ENCODE results near the gene DSCAML1. TPM values are rescaled to one million over a fixed set of nuclear protein-coding genes. Genes with fewer than 3 reads are reported as not detected.

Gene DSCAML1
- polyA plus RNA-seq, 3 donors = 0.13 to 0.46 (median 0.34) TPM

GRCh38 chr11:117520201-117520600 lies 276.8 kb downstream of the DSCAML1 start:
- H3K27ac ChIP-seq (ENCODE audit: low read depth, low read length) = no peak overlapping the region
- WGBS, 3 donors = 76 to 82% (median 79%) methylated on average over 3 of the region's 3 CpGs

DNA sequence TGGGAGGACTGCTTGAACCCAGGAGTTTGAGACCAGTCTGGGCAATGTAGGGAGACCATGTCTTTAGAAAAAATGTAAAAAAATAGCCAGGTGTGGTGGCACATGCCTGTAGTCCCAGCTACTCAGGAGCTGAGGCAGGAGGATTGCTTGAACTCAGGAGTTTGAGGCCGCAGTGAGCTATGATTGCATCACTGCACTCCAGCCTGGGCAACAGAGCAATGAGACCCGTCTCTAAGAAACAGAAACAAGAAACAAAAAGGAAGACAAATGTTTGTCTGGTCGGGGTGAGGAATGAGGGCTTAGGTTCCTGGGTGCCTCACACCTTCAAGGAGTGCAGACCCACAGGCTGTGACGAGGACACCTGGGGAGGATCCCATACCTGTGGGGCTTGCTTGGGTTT lies 277.4 kb downstream of the DSCAML1 start:
- WGBS, 3 donors = 46 to 74% (median 63%) methylated on average over 4 of the region's 4 CpGs
- H3K27ac ChIP-seq (ENCODE audit: low read depth, low read length) = no peak overlapping the region

GRCh38 chr11:117519170-117519569 lies 277.8 kb downstream of the DSCAML1 start:
- no peak overlapping the region for H3K27ac ChIP-seq (ENCODE audit: low read depth, low read length)
- 41 to 60% (median 55%) methylated on average over 9 of the region's 9 CpGs for WGBS, 3 donors

DNA sequence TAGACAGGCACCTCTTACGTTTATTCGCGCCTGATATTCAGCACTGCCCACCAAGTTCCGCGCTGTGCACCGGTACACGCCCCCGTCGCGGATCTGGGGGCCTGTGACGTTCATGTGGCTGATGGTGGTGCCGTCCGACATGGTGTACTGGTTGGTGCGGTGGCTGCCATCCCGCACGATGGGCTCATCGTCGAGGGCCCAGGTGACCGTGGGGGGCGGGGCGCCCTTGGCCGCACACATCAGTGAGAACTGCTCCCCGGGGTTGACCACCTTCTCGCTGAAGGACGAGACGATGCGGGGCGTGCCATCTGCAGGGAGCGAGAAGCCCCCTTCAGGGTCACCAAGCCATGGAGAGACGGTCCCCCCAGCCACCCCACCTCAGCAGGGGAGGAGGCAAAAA lies 278.6 kb downstream of the DSCAML1 start:
- 94 to 97% (median 96%) methylated on average over 30 of the region's 30 CpGs for WGBS, 3 donors
- H3K27ac ChIP-seq (ENCODE audit: low read depth, low read length) = no peak overlapping the region

DNA sequence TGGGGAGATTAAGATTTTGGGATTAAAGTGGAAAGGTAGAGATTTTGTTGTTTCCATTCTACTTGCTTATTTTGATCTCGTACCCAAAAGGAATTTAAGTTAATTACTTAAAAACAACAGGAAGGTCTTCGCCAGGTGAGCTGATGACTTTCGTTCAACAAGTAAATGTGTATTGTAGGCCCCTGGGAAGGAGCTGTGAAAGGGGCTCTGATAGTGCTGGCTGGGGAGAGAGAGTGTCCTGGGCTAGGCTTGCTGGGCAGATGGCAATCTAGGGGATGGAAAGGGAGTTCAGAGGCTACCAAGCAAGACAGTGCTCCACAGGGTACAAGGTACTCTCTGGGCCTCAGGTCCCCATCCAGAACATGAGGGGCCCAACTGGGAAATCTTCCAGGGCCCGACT lies 279.9 kb downstream of the DSCAML1 start:
- WGBS, 3 donors = 83 to 91% (median 85%) methylated on average over 4 of the region's 4 CpGs
- no peak overlapping the region for H3K27ac ChIP-seq (ENCODE audit: low read depth, low read length)

DNA sequence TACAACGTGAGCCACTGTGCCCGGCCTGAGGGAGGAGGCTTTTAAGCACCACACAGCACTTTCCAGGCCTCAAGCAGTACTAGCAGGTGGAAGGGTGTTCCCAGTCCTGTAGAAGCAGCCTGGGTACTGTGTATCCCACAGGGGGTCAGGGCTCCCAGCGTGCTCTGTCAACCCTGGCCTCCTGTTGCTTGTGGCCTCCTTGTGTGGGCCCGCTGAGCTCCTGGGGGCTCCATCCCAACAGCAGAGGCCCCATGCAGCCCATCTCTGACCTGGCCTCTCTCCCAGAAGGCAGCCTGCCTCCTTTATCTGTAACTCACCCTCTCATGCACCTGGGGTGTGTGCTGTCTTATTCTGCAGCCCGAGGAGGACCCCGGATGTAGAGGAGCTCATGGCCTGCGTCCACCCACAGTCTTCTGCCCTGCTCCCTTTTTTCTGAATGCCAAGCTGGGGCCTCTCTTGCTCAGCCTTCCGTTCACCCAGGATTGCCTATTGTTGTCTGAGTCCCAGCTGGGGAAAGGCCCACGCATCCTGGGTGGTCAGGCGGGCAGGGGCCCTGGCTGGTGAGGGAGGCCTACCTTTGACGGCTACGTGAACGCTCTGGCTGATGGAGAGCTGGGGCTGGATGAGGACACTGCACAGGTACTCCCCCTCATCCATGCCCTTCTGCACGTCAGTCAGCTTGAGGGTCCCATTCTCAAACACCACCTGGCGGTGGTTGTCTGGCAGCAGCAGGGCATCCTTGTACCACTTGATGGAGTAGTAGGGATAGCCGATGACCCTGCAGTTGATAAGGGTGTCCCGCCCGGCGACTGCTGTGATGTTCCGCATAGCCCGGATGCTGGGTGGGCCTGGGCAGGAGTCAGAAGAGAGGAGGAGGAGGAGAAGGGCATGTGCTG lies 280.9 kb downstream of the DSCAML1 start:
- H3K27ac ChIP-seq (ENCODE audit: low read depth, low read length) = no peak overlapping the region
- 88 to 94% (median 94%) methylated on average over 21 of the region's 21 CpGs for WGBS, 3 donors

DNA sequence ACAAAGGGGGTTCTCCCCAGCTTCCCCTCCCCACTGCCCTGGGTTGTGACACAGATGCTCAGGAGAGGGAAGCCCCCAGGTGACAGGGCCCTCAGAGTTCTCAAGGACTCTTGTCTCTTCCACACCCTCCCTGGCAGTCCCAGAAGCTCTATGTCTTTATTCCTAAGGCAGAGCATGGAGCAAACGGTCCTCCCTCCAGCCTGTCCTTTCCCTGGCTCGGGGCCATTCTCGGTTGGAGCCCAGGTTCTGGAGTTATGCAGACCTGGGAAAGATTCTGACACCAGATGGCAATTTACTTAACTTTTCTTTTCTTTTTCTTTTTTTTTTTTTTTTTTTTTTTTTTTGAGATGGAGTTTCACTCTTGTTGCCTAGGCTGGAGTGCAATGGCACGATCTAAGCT lies 282.8 kb downstream of the DSCAML1 start:
- H3K27ac ChIP-seq (ENCODE audit: low read depth, low read length) = no peak overlapping the region
- 79 to 81% (median 80%) methylated on average over 4 of the region's 4 CpGs for WGBS, 3 donors

GRCh38 chr11:117513666-117514065 lies 283.4 kb downstream of the DSCAML1 start:
- WGBS, 3 donors = 61 to 65% (median 64%) methylated on average over 5 of the region's 5 CpGs
- no peak overlapping the region for H3K27ac ChIP-seq (ENCODE audit: low read depth, low read length)

DNA sequence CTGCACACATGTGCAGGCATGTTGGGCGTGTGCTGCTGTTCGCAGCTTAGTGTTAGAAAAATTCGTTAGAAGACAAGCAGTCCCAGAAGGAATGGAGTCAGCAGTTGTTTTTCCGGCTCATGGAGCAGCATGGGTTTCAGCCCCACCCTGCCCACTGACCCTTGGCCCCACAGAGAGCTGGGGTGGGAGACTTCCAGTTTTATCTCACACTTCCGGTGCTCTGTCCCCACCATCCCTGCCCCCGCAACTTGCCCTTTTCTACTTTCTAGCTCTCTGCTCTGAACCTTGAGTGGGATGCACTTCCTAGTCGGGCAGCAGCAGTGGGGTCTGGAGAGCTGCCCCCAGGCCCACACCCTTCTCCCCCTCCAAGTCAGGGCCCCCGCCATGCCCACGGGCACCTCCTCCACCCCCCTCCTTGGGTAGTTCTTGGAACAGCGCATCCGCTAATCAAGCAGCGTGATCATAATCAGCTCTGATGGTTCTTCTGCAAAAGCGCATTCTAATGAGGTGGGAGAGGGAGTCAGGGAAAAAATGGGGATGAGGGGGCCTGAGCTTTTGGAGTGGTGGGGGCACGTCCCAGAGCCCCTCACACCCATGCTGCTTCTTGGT lies 285.0 kb downstream of the DSCAML1 start:
- H3K27ac ChIP-seq (ENCODE audit: low read depth, low read length) = no peak overlapping the region
- WGBS, 3 donors = 49 to 56% (median 50%) methylated on average over 14 of the region's 14 CpGs

- 57 to 75% (median 70%) methylated on average over 8 of the region's 8 CpGs for WGBS, 3 donors
- no peak overlapping the region for H3K27ac ChIP-seq (ENCODE audit: low read depth, low read length)
Measured at GRCh38 chr11:117511483-117511930, 285.5 kb downstream of the DSCAML1 start.

DNA sequence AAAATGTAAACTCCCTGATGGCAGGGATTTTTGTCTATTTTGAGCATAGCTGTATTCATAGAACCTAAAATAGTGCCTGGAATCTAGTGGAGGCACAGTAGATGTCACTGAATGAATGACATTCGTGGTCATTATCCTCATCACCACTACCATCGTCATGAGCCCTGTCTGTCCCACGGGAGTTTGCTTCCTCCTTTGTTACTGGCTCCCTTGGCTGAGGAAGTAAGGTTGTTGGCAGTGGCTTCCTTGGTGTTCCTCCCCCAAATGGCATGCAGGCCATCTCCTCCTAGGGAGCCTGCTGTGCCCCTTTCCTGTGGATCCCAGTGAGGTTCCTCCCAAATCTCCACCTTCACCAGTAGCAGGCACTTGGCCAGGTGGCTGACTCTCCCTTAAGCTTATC lies 286.4 kb downstream of the DSCAML1 start:
- no peak overlapping the region for H3K27ac ChIP-seq (ENCODE audit: low read depth, low read length)
- WGBS, 3 donors = 42 to 61% (median 43%) methylated on average over 3 of the region's 3 CpGs

DNA sequence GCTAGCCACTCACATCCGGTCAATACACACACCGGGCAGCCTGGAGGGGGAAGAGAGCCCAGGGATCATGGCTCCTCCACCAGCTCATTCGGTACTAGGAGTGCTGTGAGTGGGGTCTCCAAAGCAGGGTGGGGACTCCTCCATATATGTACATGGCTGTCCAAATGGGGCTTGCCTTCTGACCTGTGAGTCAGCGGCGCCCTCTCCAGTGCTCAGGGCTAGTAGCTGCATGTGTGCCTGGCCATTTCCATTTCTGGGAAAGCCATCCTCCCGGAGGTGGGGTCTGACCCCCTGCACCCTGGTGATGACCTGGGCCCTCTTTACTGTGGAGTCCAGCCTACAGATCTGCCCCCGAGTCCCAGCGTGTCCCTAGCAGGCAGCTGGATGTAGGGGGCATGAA lies 287.5 kb downstream of the DSCAML1 start:
- 72 to 90% (median 79%) methylated on average over 8 of the region's 8 CpGs for WGBS, 3 donors
- no peak overlapping the region for H3K27ac ChIP-seq (ENCODE audit: low read depth, low read length)

- WGBS, 3 donors = 84 to 90% (median 85%) methylated on average over 6 of the region's 6 CpGs
- no peak overlapping the region for H3K27ac ChIP-seq (ENCODE audit: low read depth, low read length)
Measured at GRCh38 chr11:117506971-117507370, 290.0 kb downstream of the DSCAML1 start.

DNA sequence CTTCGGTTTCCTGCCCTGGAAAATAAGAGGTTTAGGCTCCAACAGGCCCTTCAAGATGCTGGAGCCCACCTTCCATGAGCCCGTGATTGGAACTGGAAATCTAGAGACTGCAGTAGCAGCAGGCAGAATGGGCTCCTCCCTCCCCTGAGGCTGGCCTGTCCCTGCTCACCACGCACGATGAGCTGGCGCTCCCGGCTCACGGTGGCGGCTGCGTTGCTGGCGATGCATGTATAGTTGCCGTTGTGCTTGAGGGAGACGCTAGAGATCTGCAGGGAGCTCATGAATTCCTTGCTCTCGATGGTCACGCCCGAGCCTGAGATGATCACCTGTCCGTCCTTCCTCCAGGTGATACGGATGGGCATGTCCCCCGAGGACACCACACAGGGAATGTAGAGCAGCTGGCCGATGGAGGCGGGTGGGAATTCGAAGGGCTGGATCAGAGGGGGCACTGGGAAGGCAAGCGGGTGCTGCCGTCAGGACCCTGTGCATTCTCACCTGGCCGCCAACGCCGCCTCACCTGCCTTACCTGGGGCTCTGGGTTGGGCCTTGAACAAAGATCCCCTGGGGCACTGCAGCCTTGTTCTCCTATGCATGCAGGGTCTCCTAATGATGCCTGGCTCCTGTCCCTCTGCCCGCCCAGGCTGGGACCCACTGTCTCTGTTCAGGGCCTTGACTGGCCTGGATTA lies 291.6 kb downstream of the DSCAML1 start:
- 84 to 94% (median 92%) methylated on average over 26 to 27 of the region's 27 CpGs for WGBS, 3 donors
- no peak overlapping the region for H3K27ac ChIP-seq (ENCODE audit: low read depth, low read length)

DNA sequence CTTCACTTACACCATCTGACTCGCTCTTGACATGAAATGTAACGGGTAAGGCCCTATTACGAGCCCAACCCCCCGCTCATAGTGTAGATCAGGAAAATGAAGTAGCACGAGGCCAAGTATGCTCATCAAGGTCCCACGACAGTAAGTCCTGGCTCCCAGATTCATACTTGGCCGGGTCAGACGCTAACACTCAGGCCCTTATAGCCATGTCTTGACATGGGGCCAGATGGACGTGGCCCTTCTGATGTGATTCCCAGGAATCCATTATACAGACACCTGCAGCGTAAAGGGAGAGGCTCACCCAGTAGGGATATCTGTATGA lies 294.3 kb downstream of the DSCAML1 start:
- 52 to 84% (median 69%) methylated on average over 10 of the region's 10 CpGs for WGBS, 3 donors
- no peak overlapping the region for H3K27ac ChIP-seq (ENCODE audit: low read depth, low read length)

DNA sequence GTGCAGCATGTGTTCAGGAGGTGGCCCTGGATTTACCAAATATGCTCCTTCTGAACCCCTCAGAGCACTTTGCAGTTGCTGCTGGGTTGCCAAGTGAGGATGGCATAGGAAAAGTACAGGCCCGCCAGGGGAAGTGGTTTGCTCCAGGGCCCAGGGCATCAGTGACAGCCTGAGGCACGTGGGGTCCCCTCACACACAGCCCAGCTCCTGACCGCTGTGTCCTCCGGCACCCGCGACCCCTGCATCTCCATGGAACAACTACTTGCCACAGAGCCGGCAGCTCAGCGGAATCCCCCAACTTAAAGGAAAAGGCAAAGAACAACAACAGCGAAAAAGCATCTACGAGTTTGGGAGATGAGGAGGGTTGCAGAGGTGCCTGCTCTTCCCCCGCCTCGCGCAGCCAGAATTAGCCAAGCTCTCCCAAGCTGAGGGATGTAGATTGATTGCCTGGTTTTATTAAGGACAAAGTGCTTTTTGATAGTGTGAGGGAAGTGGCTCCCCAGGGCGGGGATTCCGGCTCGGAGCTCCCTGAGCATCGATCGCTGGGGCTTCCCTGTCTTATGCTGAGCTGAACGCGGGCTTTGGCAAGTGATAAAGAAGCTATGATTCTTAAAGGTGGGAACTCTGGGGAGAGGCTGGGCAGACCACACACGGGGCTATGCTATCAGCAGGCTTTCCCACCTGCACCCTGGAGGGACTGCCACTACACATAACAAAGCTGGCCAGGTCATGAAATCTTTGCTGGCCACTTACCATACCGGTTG lies 294.8 kb downstream of the DSCAML1 start:
- 40 to 77% (median 76%) methylated on average over 22 of the region's 22 CpGs for WGBS, 3 donors
- no peak overlapping the region for H3K27ac ChIP-seq (ENCODE audit: low read depth, low read length)

DNA sequence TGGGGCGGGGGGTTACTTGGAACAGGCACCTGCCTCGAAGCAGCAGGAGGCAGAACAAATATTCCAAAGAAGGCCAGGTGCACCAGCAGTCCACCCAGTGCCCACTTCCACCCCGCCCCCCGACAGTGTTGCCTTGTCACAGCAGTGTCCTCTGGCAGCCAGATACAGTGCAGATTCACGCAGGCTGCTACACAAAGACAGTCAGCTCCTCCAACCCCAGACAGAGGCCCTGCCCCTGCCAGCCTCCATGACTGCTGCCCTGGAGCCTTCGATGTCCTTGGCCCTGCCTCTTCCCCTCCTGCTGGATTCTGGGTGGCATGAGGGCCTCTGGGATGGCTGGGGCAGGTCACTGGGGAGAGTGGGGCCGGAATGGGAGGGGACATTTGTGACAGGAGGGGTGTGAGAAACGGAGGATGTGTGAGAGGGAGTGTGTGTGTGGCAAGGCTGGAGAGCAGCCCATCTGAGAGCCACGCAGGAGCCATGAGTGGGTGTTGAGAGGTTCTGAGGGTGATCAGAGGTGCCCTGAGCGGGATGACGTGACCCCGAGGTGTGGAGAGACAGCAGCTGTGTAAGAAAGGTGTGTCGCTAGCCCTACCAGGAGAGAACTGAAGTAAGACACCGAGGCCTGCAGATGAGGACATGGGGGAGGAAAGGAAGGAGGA lies 295.6 kb downstream of the DSCAML1 start:
- no peak overlapping the region for H3K27ac ChIP-seq (ENCODE audit: low read depth, low read length)
- WGBS, 3 donors = 72 to 90% (median 90%) methylated on average over 14 of the region's 14 CpGs

- H3K27ac ChIP-seq (ENCODE audit: low read depth, low read length) = no peak overlapping the region
- 80 to 89% (median 87%) methylated on average over 6 of the region's 6 CpGs for WGBS, 3 donors
Measured at GRCh38 chr11:117498791-117499190, 298.2 kb downstream of the DSCAML1 start.

Data from adipose tissue (tissue), 3 donors.